ENCODE data around the gene PDCD11.
A peak's percentile ranks its signal among the peaks of the same experiment; 100 is the strongest.
"Not testable (repeated sequence)": the region's sequence is repeated elsewhere in the genome, so short reads cannot be mapped to it uniquely, and the experiment has no call there.

The PDCD11 gene

DNA sequence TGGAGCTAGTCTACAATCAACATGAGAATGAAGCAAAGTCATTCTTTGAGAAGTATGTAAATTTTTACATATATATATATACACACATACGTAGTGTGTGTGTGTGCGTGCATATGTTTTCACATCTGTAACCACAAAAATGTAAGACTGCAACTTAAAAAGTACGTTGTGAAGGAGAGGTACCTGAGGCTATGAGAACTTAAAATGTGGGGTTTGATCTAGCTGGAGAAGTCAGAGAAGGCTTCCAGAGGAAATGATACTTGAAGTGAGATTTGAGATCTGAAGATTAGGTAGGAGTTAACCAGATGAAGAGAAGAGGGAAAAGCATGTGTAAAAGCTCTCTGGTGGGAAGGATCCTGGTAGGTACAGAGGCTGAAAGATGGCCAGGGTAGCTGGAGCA, 22.9 kb upstream of the PDCD11 start:
- H3K27me3 Mint-ChIP-seq: no peaks in the 10 kb centered on the region
- DNase-seq (ENCODE audit: low spot score in 2 of 2) (no peak), ATAC-seq (replicated peaks; ENCODE audit: extremely low read depth, poor library complexity, severe bottlenecking) (no peak)
- no peak overlapping the region for H3K27ac Mint-ChIP-seq (ENCODE audit: low read depth)
- peaks cover 26% of the 10 kb centered on the region for H3K36me3 Mint-ChIP-seq (ENCODE audit: insufficient read depth)
- no peaks in the 10 kb centered on the region for H3K9me3 Mint-ChIP-seq
- H3K4me3 Mint-ChIP-seq: no peak overlapping the region
- H3K4me1 Mint-ChIP-seq: peaks cover 17% of the 10 kb centered on the region

DNA sequence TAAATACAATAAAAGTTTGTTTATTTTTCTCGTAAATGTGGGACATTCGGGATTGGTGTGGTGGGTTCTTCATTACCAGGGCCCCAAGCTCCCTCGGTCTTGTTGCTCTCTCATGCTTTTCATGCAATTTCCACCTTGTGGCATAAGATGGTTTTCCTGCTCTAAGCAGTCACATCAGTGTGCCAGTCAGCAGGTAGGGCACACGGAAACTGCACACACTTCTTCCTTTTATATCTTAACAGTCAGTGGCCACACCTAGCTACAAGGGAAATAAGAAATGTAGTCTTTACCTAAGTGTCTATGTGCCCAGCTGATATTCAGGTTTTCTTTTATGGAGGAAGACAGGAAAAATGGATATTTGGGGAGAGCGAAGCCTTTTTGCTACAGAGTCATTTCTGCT, 22.2 kb upstream of the PDCD11 start:
- ATAC-seq (replicated peaks; ENCODE audit: extremely low read depth, poor library complexity, severe bottlenecking) (no peak), DNase-seq (ENCODE audit: low spot score in 2 of 2) (no peak)
- H3K36me3 Mint-ChIP-seq (ENCODE audit: insufficient read depth): peaks cover 30% of the 10 kb centered on the region
- no peak overlapping the region for H3K4me3 Mint-ChIP-seq
- H3K9me3 Mint-ChIP-seq: no peaks in the 10 kb centered on the region
- no peak overlapping the region for H3K27ac Mint-ChIP-seq (ENCODE audit: low read depth)
- H3K4me1 Mint-ChIP-seq: peaks cover 17% of the 10 kb centered on the region
- no peaks in the 10 kb centered on the region for H3K27me3 Mint-ChIP-seq

- ATAC-seq (replicated peaks; ENCODE audit: extremely low read depth, poor library complexity, severe bottlenecking) (no peak), DNase-seq (ENCODE audit: low spot score in 2 of 2) (no peak)
- no peak overlapping the region for H3K4me3 Mint-ChIP-seq
- no peaks in the 10 kb centered on the region for H3K27me3 Mint-ChIP-seq
- H3K4me1 Mint-ChIP-seq: no peaks in the 10 kb centered on the region
- H3K36me3 Mint-ChIP-seq (ENCODE audit: insufficient read depth): peaks cover 45% of the 10 kb centered on the region
- no peak overlapping the region for H3K27ac Mint-ChIP-seq (ENCODE audit: low read depth)
- H3K9me3 Mint-ChIP-seq: no peaks in the 10 kb centered on the region
These were observed 13.7 kb upstream of the PDCD11 start for GRCh38 chr10:103382769-103383168.

DNA sequence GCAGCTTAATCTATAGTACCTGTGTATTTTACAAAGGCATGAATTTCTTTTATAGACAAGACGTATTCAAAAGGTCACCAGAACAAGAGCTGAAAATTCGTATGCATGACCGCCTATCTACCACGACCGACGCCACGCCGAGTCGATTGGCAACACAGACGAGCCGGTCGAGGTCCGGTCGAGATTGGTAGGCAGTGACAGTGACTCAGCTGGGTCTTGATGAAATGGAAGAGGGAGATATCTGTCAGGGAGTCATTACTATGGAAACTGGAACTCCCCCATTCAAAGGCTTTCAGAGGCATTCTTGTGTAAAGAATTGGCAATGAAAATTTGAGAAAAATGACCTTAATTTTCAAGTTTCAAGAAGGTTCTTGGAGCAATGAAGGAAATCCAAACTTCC, 2.2 kb upstream of the PDCD11 start:
- DNase-seq (ENCODE audit: low spot score in 2 of 2) (no peak), ATAC-seq (replicated peaks; ENCODE audit: extremely low read depth, poor library complexity, severe bottlenecking) (no peak)
- H3K27ac Mint-ChIP-seq (ENCODE audit: low read depth): no peak overlapping the region
- no peaks in the 10 kb centered on the region for H3K9me3 Mint-ChIP-seq
- no peak overlapping the region for H3K4me3 Mint-ChIP-seq
- H3K27me3 Mint-ChIP-seq: no peaks in the 10 kb centered on the region
- peaks cover 43% of the 10 kb centered on the region for H3K4me1 Mint-ChIP-seq
- peaks cover 48% of the 10 kb centered on the region for H3K36me3 Mint-ChIP-seq (ENCODE audit: insufficient read depth)

DNA sequence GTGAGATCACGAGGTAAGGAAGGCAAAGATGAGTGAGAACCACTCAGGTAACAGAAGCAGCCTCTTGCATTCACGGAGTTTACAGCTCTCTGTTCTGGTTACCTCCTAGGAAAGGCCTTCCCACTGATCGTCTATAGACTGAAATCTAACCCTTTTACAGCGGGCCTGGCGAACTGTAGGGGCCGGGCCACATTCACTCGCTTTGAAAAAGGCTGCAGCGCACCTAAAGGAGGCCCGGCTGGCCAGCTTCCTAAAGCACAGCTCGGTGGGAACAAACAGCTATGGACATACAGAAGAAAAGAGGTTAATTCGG, 716 bp upstream of the PDCD11 start:
- H3K27me3 Mint-ChIP-seq: no peaks in the 10 kb centered on the region
- peak overlapping the region; percentile 97 for H3K27ac Mint-ChIP-seq (ENCODE audit: low read depth)
- ATAC-seq (replicated peaks; ENCODE audit: extremely low read depth, poor library complexity, severe bottlenecking) (no peak), DNase-seq (ENCODE audit: low spot score in 2 of 2) (no peak)
- no peaks in the 10 kb centered on the region for H3K9me3 Mint-ChIP-seq
- H3K4me1 Mint-ChIP-seq: peaks cover 43% of the 10 kb centered on the region
- peaks cover 51% of the 10 kb centered on the region for H3K36me3 Mint-ChIP-seq (ENCODE audit: insufficient read depth)
- H3K4me3 Mint-ChIP-seq: peak overlapping the region; percentile 98

DNA sequence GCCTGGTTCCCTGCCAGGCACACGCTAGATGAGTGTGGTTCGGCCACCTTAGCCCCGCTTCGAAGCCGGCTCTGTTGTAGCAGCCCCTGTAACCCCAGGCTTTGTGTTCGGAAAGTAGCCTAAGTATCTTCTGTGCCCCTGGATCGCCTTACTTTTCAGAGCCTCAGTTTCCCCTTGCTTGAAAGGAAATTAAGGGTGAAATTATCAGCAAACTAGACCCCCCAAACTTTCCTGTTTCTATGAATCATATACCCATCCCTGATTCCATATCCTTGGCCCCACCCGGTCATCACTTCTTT, 312 bp downstream of the PDCD11 start:
- Mint-ChIP-seq H3K9me3 (no peaks in the 10 kb centered on the region), H3K36me3 (ENCODE audit: insufficient read depth) (peaks cover 50% of the 10 kb centered on the region), H3K4me3 (peak overlapping the region; percentile 98), H3K27me3 (no peaks in the 10 kb centered on the region), H3K27ac (ENCODE audit: low read depth) (peak overlapping the region; percentile 97), H3K4me1 (peaks cover 43% of the 10 kb centered on the region)
- ATAC-seq (replicated peaks; ENCODE audit: extremely low read depth, poor library complexity, severe bottlenecking): no peak
- DNase-seq (ENCODE audit: low spot score in 2 of 2): no peak

- H3K27me3 Mint-ChIP-seq: no peaks in the 10 kb centered on the region
- H3K4me1 Mint-ChIP-seq: peaks cover 43% of the 10 kb centered on the region
- peak overlapping the region; percentile 97 for H3K27ac Mint-ChIP-seq (ENCODE audit: low read depth)
- H3K4me3 Mint-ChIP-seq: peak overlapping the region; percentile 98
- DNase-seq (ENCODE audit: low spot score in 2 of 2) (no peak), ATAC-seq (replicated peaks; ENCODE audit: extremely low read depth, poor library complexity, severe bottlenecking) (peak; percentile 33)
- H3K9me3 Mint-ChIP-seq: no peaks in the 10 kb centered on the region
- H3K36me3 Mint-ChIP-seq (ENCODE audit: insufficient read depth): peaks cover 52% of the 10 kb centered on the region
These were observed 882 bp downstream of the PDCD11 start for GRCh38 chr10:103397191-103397825.

GRCh38 chr10:103413564-103413963, 17.1 kb downstream of the PDCD11 start:
- H3K9me3 Mint-ChIP-seq: no peaks in the 10 kb centered on the region
- ATAC-seq (replicated peaks; ENCODE audit: extremely low read depth, poor library complexity, severe bottlenecking) (no peak), DNase-seq (ENCODE audit: low spot score in 2 of 2) (no peak)
- H3K27me3 Mint-ChIP-seq: no peaks in the 10 kb centered on the region
- H3K4me1 Mint-ChIP-seq: no peaks in the 10 kb centered on the region
- peaks cover 61% of the 10 kb centered on the region for H3K36me3 Mint-ChIP-seq (ENCODE audit: insufficient read depth)
- H3K4me3 Mint-ChIP-seq: no peak overlapping the region
- no peak overlapping the region for H3K27ac Mint-ChIP-seq (ENCODE audit: low read depth)

DNA sequence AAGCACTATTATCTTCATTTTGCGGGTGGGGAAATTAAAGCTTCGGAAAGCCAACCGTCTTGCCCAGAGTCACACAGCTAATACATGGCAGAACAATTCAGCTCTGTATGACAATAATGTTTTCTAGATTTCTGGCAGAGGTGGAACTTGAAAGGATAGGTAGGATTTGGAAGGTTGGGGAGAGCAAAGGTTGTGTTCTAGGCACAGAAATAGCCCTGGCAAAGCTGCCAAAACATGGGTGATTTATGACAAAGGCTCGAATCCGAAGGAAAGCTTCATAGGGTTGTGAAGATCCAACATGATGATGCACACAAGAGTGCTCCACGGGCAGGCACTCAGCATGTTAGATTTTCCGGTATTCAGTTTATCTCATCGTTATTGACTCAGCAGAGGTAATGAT, 19.2 kb downstream of the PDCD11 start:
- ATAC-seq (replicated peaks; ENCODE audit: extremely low read depth, poor library complexity, severe bottlenecking): no peak
- no peak overlapping the region for H3K27ac Mint-ChIP-seq (ENCODE audit: low read depth)
- no peak overlapping the region for H3K4me3 Mint-ChIP-seq

DNA sequence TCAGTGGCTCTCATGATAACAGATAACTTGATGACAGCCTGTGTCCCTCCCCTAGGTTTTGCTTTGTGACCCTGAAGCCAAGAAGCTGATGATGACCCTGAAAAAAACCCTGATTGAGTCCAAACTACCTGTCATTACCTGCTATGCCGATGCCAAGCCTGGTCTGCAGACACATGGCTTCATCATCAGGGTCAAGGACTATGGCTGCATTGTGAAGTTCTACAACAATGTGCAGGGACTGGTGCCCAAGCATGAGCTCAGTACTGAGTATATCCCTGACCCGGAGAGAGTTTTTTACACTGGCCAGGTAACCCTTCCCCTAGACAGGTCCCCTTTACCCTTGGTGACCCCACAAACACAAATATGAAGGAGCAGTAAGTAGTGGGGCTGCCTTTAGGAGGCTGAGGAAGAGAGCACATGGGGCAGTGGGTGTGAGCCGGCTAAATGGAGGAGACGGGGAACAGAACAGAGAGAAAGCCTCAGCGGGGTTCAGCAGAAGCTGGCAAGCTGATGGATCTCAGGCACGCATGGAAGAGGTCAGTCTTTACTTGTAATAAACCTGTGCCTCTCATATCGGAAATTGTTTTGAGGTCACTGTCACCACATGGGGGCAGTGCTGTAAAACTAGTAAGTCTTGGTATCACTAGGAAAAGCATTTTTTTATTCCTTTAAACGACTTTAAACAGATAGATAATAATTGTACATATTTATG, 20.2 kb downstream of the PDCD11 start:
- H3K27me3 Mint-ChIP-seq: no peaks in the 10 kb centered on the region
- no peak overlapping the region for H3K4me3 Mint-ChIP-seq
- H3K27ac Mint-ChIP-seq (ENCODE audit: low read depth): no peak overlapping the region
- no peak for ATAC-seq (replicated peaks; ENCODE audit: extremely low read depth, poor library complexity, severe bottlenecking)
- peaks cover 65% of the 10 kb centered on the region for H3K36me3 Mint-ChIP-seq (ENCODE audit: insufficient read depth)
- peak; percentile 45 to 51 for DNase-seq (ENCODE audit: low spot score in 2 of 2)
- H3K9me3 Mint-ChIP-seq: no peaks in the 10 kb centered on the region
- no peaks in the 10 kb centered on the region for H3K4me1 Mint-ChIP-seq

More for the DNA sequence above, 19.2 kb downstream of the PDCD11 start:
- Mint-ChIP-seq H3K36me3 (ENCODE audit: insufficient read depth) (peaks cover 59% of the 10 kb centered on the region), H3K4me1 (no peaks in the 10 kb centered on the region), H3K27me3 (no peaks in the 10 kb centered on the region), H3K9me3 (no peaks in the 10 kb centered on the region)
- DNase-seq (ENCODE audit: low spot score in 2 of 2): no peak

- not testable (repeated sequence) for H3K4me3 Mint-ChIP-seq; H3K27ac Mint-ChIP-seq (ENCODE audit: low read depth); H3K4me1 Mint-ChIP-seq; DNase-seq (ENCODE audit: low spot score in 2 of 2); ATAC-seq (replicated peaks; ENCODE audit: extremely low read depth, poor library complexity, severe bottlenecking); H3K9me3 Mint-ChIP-seq; H3K27me3 Mint-ChIP-seq
- peaks cover 62% of the 10 kb centered on the region for H3K36me3 Mint-ChIP-seq (ENCODE audit: insufficient read depth)
These were observed 20.7 kb downstream of the PDCD11 start for GRCh38 chr10:103417148-103417469.

DNA sequence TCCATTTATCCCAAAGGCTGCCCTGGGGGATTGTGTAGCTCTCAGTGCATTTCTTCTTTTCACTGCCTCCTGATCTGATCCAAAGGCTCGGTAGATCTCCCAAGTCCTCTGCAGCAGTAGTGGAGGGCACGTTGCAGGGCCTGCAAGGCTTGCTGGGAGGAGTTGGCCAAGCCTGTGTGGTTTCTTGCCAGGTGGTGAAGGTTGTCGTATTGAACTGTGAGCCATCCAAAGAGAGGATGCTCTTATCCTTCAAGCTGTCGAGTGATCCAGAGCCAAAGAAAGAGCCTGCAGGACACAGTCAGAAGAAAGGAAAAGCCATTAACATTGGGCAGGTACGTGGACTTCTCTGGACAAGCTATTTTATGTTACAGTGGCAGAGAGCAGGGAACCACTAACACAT, 21.2 kb downstream of the PDCD11 start:
- peaks cover 62% of the 10 kb centered on the region for H3K36me3 Mint-ChIP-seq (ENCODE audit: insufficient read depth)
- no peaks in the 10 kb centered on the region for H3K9me3 Mint-ChIP-seq
- no peak for ATAC-seq (replicated peaks; ENCODE audit: extremely low read depth, poor library complexity, severe bottlenecking)
- DNase-seq (ENCODE audit: low spot score in 2 of 2): no peak
- H3K27ac Mint-ChIP-seq (ENCODE audit: low read depth): no peak overlapping the region
- no peak overlapping the region for H3K4me3 Mint-ChIP-seq
- H3K4me1 Mint-ChIP-seq: no peaks in the 10 kb centered on the region
- H3K27me3 Mint-ChIP-seq: no peaks in the 10 kb centered on the region

- no peak overlapping the region for H3K4me3 Mint-ChIP-seq
- H3K4me1 Mint-ChIP-seq: no peaks in the 10 kb centered on the region
- no peak for DNase-seq (ENCODE audit: low spot score in 2 of 2)
- no peaks in the 10 kb centered on the region for H3K27me3 Mint-ChIP-seq
- H3K27ac Mint-ChIP-seq (ENCODE audit: low read depth): no peak overlapping the region
- no peak for ATAC-seq (replicated peaks; ENCODE audit: extremely low read depth, poor library complexity, severe bottlenecking)
- H3K36me3 Mint-ChIP-seq (ENCODE audit: insufficient read depth): peaks cover 62% of the 10 kb centered on the region
- H3K9me3 Mint-ChIP-seq: no peaks in the 10 kb centered on the region
These were observed 22.7 kb downstream of the PDCD11 start for GRCh38 chr10:103419101-103419500.

All from central memory CD8-positive, alpha-beta T cell (primary cell).